HG03342 (cell line): Measurements from ENCODE around the gene DENND1A.
"Not testable (repeated sequence)": the region's sequence is repeated elsewhere in the genome, so short reads cannot be mapped to it uniquely, and the experiment has no call there.

Source experiments
- ATAC-seq: cut with Tn5 transposase; IDR thresholded peaks from one replicate; pipeline ENCODE4 v1.9.1; 2021; ENCODE audit warnings: mild to moderate bottlenecking, moderate library complexity; ENCODE audit not compliant: unreplicated experiment

The DENND1A gene

DNA sequence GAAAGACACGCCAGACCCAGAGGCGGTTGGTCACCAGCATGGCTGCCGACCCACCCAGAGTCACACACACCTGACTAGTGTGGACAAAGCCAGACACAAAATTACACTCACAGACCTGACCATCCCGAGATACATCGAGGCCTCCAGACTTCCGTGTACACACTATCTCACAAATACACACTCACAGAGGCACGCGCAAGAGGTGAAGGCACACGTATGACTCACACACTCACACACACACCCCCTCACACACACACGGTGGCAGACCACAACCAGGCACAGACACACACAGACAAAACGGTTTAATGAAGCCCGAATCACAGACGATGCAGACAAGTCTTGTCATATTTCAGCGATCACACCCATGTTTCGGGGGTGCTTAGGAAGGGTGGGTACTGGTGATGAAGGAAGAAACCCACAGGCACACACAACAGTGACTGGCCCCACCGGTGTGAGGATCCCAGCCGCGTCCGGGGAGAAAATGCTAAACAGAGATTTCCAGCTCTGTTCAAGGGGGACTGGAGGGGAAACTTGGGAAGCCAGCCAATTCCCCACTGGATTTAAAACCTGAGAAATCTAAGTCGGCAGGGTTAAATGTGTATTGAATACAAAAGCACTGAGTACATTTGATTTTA, 522.6 kb downstream of the DENND1A start:
- ATAC-seq = no peak

DNA sequence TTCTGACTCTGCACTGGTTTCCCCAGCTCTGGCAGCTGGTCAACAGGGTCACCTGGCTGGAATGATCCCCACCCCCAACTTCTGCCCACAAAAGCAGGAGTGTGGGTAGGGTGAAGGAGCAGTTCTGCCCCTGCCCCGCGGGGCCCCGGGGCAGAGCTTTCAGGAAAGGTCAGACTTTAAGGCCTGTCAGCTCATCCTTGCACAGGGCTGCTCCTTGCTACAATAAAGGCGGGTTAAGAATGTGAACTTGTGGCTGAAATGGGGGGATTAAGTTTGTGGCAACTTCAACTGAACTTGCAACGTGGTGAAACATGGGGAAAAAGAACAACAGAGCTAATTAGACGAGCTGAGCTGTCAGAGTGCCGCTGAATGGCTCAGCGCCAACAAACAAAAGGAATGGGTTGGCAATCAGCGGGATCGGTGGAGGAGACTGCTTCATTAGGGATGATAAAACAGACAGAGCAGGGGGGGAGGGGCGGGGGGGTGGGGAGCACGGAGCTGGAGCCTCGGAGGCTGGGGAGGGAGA, 523.2 kb downstream of the DENND1A start:
- no peak for ATAC-seq

DNA sequence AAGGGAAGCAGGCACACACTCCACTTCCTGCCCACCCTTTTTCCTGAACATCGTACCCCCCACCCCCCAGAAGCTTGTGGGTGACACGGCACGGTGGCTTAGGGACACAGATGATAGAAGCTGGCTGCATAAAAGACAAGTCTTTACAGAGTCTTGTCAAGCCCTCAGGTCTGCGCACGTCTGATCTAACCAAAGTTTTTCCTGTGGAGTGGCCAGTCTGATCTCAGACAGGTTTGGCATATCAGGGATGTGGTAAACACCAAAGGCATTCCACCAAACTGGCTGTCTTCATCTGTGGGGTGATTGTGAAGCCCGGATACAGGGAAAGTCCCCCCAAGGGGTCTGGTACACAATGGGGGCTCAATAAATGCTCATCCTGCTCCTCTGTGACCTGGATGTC, 523.9 kb downstream of the DENND1A start:
- no peak for ATAC-seq

DNA sequence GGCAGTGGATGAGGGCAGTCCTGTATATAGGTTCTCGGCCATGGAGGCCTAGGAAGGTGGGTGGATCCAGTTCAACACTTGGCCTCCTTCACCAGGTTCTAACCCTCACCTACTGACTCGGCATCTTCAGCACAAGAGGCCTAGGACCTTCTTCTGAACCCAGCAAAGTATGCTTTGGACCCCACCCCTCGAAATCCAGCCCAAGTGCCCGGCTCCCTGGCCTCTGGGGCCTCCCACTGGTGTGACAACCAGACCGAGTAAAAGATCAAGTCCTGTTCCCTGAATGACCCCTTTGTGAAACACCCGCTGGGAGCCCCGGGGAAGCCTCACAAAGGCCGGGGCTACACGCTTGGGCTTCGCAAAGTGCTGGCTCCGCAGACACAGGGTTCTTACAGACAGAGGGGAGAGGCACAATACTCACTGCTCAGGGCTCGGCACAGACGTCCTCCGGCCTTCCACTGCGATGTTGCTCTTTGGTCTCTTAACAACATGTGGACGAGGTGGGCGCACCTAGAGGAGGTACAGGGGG, 526.9 kb downstream of the DENND1A start:
- no peak for ATAC-seq

DNA sequence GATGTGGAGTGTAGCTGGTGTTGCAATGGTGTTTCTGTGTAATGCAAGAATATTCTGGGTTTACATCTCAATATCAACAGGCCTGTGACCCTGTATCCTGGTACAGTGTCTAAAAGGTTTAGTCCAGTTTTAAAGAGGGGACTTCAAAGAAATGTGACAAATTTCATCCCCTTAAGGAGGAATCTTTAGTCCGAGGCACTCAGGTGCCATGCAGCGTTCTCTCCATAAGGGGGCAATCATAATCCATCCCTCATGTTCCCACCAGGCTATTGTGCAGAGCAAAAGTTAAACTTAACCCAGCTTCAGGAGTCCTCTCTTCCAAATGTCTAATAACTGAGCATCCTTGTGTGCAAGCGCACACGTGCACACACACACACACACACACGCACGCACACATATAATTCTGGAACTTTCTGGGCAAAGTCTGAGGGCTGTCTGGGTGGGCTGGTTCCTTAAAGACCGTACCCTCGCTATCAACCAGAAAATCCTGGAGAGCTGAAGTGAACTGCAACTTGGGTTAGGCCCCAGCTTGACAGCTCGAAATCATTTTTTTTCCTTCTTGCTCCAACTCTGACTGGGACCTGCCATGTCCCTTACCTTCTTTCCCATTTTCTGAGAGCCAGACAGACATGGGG, 527.9 kb downstream of the DENND1A start:
- no peak for ATAC-seq

DNA sequence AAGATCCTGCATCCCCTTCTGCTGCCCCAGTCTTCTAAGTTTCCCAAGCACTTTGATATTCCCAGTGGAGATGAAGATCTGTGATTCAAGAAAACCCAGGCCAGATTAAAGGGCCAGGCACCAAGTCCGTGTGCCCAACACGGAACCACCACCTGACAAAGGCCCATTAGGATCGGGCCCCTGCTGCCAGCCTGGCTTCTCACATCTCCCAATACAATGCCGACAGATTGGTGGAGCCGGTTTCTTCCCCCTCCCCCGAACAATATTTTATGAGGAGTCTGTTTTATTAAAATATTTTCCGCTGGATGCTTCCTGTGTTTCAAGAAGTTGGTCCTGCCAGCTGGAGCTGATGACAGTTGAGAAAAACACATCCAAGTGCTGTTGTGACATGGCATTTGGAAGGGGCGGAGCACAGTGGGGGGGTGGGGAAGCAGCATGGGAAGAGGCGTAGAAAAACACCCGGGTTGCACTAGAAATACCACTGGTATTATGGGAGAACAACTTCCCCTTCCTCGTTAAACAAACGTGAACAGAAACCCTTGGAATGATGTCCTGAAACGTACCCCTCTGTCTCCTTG, 528.9 kb downstream of the DENND1A start:
- no peak for ATAC-seq

DNA sequence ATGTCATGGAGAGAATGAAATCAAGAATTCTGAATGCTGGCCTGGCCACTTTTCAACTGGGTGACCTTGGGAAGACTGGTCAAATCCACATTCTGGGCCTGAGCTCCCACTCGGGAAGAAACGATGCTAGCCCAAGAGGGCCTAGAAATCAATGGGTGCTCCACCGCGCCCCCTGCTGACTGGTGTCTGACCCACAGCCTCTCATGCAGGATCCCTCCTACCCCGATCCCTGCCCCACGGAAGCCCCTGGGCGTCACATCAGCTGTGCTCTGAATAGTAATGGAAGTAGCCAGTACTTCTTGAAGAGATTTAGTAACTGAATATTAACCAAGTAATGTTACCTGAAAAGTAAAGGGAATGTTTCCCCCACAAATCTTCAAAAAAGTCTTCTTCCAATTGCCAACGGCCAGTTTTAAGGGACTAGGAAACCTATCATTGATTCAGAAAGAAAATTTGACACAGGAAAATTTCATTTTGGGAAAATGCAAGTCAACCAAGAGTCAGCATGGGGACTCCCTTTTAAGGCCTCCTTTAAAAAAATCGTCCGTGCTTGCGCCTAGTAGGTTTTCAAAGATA, 530.0 kb downstream of the DENND1A start:
- no peak for ATAC-seq

DNA sequence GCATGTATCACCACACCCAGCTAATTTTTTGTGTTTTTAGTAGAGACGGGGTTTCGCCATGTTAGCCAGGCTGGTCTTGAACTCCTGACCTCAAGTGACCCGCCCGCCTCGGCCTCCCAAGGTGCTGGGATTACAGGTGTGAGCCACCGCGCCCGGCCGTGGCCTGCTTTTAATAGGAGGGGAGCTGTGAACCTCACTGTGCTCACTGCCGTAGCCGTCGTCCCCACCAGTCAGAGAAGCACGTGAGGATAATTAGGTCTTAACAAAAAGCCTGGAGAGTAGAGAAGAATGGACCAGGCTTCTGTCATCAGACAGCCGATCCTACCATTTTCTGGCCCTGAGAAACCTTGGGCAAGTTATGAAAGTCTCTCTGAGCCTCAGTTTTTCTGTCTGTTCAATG, 531.0 kb downstream of the DENND1A start:
- not testable (repeated sequence) for ATAC-seq

DNA sequence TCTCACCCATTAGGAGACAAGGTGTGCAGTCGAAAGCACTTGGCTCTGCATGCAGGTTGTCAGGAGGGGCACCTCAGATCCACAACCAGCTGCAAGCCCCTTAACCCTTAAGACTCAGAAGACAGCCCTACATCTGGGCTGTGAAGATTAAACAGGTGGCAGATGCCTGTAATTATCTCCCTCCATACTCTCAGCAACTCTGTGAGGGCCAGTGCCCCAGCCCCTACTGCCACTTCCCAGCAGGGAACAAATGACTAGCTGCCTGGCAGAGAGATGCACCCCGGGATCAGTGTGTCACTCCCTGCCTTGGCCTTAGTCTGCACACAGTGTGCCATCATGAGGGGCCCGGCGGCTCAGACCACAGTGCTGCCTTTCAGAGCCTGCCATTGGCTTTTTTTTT, 532.0 kb downstream of the DENND1A start:
- no peak for ATAC-seq

DNA sequence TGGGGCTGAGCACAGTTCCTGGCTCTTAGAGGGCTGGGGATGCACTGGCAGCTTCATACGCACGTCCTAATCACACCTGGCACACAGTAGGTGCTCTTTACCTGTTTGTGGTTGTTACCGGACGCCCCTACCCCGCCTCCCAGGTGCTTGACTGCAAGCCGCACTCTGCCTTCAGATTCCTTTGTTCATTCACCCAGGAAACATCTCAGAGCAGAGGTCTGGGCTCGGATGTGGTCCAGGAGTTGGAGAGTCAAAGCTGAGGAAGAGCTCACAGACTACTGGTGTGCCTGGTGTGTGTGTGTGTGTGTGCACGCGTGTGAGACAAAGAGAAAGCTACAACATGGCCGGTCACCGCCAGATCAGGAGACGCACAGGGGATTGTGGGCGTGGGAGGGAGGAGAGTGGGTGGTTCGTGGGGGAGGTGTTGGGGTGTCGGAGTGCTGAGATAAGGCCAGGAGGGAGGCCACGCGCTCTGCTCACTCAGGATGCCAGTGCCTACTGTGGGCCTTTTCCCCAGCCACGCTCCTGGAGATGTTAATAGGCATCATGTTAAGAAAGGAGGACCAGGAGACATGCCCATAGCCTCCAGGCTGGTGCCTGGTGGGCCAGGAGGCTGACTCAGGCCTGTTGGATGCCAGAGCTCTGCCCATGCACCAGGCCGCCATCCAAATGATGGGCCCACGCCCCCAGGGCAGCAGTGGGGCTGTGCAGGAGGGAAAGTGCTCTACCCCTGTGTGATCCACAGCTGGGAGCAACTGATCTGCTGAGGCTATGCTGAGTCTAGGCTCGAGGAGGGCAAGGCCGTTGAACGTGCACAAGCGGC, 534.0 kb downstream of the DENND1A start:
- ATAC-seq = no peak

DNA sequence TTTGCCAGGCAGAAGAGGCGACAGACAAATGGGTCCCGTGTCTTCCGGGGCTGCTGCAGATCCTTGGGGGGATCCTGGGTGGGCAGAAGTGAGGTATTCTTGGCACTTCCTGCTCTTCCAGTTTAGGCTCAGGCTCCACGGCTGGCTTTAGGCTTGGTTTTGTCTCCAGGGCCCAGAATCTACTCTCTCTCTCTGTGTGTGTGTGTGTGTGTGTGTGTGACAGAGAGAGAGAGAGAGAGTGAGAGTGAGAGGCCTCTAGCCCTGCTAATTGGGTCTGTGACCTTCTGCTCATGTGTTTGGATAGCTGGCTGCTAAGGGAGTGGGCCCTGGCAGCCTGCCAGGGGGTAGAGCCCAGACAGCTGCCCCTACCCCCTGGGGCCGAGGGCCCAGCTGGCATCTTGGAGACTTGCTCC, 534.6 kb downstream of the DENND1A start:
- no peak for ATAC-seq

DNA sequence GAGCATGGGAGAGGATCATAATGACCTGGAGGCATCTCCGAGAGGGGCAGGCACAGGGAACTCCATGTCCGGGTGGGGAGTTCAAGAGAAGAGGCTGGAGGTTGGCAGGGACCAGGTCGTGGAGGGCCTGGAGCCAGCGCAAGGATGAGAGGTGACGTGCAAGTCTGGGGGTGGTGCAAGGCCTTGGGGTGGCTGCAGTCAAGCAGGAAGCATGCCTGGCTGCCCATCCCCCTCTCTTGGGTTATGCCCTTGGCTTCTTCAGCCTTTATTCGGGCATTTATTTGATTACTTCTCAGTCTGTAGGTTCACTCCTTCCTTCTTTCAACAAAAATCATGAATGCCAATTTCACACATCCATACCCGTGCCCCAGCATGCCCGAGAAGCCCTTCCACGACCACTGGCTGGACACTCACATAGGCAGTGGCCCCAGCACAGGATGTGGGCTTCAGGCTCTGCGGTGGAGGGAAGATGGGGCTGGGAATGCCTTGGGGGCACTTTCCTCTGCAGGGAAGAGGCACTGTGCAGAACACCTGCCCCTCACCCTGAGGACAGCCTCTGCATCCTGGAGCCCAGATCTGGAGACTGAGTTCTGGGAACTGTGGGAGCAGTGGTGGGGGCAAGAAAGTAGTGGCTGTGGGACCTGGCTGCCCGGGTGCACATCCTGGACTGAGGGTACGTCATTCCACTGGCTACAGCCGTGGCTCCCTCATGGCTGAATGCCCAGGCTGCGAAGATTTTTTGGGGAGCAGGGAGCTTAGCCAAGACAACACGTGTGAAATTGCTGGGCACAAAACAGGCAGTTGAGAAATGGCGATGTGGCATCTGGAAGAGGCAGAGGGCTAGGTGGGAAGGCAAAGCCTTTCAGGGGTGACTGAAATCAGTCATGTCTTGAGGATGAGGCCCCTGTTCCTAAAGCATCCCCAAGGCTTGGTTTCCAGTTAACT, 535.4 kb downstream of the DENND1A start:
- no peak for ATAC-seq

DNA sequence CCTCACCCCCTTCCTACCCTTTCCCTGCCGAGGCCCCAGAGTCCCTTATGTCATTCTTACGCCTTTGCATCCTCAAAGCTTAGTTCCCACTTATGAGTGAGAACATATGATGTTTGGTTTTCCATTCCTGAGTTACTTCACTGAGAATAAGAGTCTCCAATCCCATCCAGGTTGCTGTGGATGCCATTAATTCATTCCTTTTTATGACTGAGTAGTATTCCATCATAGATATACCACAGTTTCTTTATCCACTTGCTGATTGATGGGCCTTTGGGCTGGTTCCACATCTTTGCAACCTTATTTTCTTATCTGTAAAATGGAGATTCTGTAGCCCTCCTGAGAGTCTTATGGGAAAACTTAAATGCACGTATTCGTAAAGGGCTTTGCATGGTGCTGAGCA, 537.1 kb downstream of the DENND1A start:
- no peak for ATAC-seq

DNA sequence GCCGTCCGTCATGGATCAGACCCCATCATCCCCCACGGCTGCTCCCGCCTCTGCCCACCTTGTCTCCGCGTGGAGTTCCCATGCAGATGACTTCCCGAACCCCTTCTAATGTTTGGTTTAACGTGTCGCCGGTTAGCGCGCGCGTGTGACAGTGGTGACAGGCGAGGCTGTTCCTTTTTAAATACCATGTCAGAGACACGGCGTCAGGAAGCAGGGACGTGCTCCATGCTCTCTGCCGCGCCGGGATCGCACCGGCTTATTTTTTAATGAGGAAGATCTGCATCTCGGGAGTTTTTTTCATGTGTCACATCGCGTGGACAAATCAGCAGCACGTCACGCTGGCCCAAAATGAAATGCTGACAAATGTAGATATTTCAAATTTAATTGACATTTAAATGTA, 538.0 kb downstream of the DENND1A start:
- no peak for ATAC-seq

DNA sequence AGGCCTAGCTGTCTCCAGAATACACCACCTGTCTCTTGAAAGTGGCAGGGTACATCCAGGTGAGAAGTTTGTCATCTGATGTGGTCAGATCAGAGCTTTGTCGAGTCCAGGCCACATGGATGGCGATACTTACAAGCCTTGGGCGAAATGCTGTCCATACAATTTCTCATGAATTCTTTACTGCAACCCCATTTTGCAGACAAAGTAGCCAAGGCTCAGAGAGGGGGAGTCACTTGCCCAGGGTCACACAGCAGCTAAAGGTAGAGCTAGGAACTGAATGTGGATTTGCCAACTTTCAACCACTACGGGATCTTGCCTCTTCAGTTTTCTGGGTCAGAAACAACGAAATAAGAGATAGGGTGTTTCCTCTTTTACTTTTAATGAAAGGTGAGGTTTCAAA, 538.7 kb downstream of the DENND1A start:
- ATAC-seq = no peak

DNA sequence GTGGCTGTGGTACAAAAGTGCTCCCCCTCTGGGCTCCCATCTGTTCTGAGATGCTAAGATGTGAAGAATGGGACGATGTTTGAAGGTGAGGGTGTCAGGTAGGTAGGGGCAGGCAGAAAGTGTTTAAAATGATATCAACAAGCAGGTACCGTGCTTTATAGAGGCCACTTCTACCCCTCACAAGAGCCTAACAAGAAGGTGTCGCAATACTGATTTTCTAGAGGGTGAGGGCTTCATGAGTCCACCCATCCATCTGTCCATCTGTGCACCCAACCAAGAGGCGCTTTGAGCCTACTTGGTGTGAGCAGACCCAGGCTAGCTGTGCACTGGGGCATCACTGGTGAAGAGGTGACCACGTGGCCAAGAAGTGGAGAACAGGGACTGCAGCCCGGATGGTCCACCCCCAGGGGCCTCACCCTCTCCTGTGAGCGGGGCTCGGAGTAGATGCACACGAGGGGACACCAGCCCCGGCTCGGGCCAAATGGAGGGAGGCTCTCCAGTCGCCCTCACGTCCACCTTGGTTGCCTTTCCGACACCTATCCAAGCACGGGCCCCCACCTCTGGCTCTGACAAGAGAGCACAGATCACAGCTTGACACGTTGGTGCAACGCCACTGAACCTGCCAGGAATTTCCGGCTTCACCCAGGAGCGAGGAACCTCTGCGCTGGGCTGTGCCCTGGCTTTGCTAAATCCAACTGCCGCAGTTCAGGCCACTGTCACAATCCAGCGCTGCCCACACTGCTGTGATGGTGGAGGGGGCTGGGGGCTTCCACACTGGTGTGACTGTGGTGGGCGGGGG, 539.4 kb downstream of the DENND1A start:
- no peak for ATAC-seq

DNA sequence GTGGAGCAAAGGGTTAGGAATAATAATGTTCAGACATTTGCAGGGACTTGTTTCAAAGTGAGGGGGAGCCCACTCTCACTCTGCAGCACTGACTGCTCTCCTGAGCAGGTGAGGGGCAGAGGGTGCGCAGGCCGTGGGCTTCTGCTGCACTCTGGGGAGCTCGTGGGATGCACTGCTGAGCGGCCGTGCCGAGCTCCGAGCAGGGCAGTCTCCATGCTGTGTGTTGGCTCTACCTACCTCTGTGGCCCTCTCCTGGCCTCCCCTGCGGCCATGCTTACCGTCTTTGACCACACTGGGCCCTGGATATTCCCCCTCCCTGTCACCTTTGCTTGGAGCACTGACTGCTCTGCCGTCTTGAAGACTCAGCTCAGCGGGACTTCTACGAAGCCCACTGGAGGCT, 540.2 kb downstream of the DENND1A start:
- no peak for ATAC-seq

DNA sequence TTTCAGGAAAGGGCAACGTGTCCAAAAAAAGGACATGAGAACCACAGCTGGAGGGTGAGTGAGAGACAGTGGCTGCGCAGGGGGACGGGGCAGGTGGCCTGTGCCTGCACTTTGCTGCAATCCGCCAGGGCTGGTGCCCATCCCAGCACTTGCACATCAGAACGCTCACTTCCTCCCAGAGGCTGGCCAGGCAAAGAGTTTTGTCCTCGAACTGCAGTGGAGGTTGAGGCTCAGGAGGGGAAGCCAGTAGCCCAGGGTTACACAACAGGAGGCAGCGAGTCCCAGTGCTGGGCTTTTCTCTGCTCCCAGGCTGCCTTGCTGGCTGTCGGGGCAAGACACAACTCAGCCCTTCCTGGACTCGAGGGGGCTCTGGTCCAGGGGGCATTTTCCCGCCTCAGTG, 540.9 kb downstream of the DENND1A start:
- no peak for ATAC-seq

DNA sequence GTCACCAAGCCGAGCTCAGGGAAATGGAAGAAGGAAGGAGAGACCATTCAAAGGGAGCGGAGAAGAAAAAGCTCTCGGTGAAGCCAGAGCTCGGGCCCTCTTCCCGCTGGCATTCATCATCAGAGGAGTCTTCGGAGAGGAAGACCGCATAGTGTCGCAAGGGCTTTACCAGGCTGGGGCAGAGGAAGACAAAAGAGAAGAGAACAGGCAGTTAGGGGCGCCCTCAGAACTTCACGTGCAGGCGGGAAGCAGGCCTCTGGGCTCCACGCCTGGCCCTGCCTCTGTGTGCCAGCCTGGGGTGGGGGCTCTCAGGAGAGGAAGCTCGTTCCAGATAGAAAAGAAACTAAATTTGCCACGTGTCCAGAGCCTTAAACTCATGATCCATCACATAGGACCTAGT, 542.2 kb downstream of the DENND1A start:
- ATAC-seq = no peak
